Loucy (cell line): ENCODE measurements around the gene SLC6A12.
A peak's percentile ranks its signal among the peaks of the same experiment; 100 is the strongest.

Source experiments
- H2AFZ ChIP-seq: fragments of 200-600 bp; sonication (generic); 2 replicates; pipeline ENCODE4 v1.6.0; 2016; ENCODE audit warnings: antibody characterized with exemption, mild to moderate bottlenecking, low read length, moderate library complexity
- H3F3A ChIP-seq: fragments of 200-600 bp; 2 replicates; pipeline ENCODE4 v1.6.0; 2016; ENCODE audit warnings: antibody characterized with exemption, low read depth, mild to moderate bottlenecking
- H3K27me3 ChIP-seq: fragments of 200-600 bp; sonication (generic); 2 replicates; pipeline ENCODE4 v1.6.1; 2014; ENCODE audit warnings: low read length, mild to moderate bottlenecking; ENCODE audit not compliant: insufficient read depth, poor library complexity, severe bottlenecking
- H3K36me3 ChIP-seq: fragments of 200-600 bp; sonication (generic); 2 replicates; pipeline ENCODE4 v1.6.1; 2016; ENCODE audit warnings: low read length; ENCODE audit not compliant: insufficient read depth
- H3K4me1 ChIP-seq: fragments of 200-600 bp; sonication (generic); 2 replicates; pipeline ENCODE4 v1.5.1; 2014; ENCODE audit warnings: low read length, mild to moderate bottlenecking; ENCODE audit not compliant: insufficient read depth, poor library complexity, severe bottlenecking
- H3K4me2 ChIP-seq: fragments of 200-600 bp; sonication (generic); 2 replicates; pipeline ENCODE4 v1.6.0; 2014; ENCODE audit warnings: antibody characterized with exemption, low read length, low read depth, mild to moderate bottlenecking; ENCODE audit not compliant: poor library complexity, severe bottlenecking
- H3K4me3 ChIP-seq: fragments of 200-600 bp; sonication (generic); 2 replicates; pipeline ENCODE4 v1.5.1; 2014; ENCODE audit warnings: low read length, mild to moderate bottlenecking, mixed read lengths; ENCODE audit not compliant: poor library complexity, severe bottlenecking
- H3K79me2 ChIP-seq: fragments of 200-600 bp; sonication (generic); 2 replicates; pipeline ENCODE4 v1.6.1; 2014; ENCODE audit warnings: low read length; ENCODE audit not compliant: insufficient read depth
- H3K9ac ChIP-seq: fragments of 200-600 bp; sonication (generic); 2 replicates; pipeline ENCODE4 v1.6.0; 2014; ENCODE audit warnings: mild to moderate bottlenecking, low read depth, low read length, moderate library complexity; ENCODE audit not compliant: poor library complexity, severe bottlenecking
- H3K9me2 ChIP-seq: fragments of 200-600 bp; sonication (generic); replicated peaks from 2 replicates; pipeline ENCODE4 v1.6.1; 2016; ENCODE audit warnings: low read depth, low read length, mixed read lengths
- H3K9me3 ChIP-seq: fragments of 200-600 bp; sonication (generic); 2 replicates; pipeline ENCODE4 v1.6.1; 2014; ENCODE audit warnings: mild to moderate bottlenecking, antibody characterized with exemption, low read length, low read depth; ENCODE audit not compliant: insufficient read depth
- H4K20me1 ChIP-seq: fragments of 200-600 bp; sonication (generic); 2 replicates; pipeline ENCODE4 v1.6.0; 2014; ENCODE audit warnings: antibody characterized with exemption, low read length, mild to moderate bottlenecking; ENCODE audit not compliant: insufficient read depth, poor library complexity, severe bottlenecking
- EZH2phosphoT487 ChIP-seq: fragments of 200-600 bp; IDR thresholded peaks from 2 replicates; pipeline ENCODE4 v1.6.1; 2018; ENCODE audit warnings: antibody characterized with exemption, mild to moderate bottlenecking, moderate library complexity, borderline replicate concordance
- TF ChIP-seq, protein P1 (sequence below): fragments of 200-600 bp; sonication (generic); conservative IDR thresholded peaks from 2 replicates; pipeline ENCODE4 v1.5.1; 2014; ENCODE audit warnings: mild to moderate bottlenecking, antibody characterized with exemption, low read length

SLC6A12 gene

DNA sequence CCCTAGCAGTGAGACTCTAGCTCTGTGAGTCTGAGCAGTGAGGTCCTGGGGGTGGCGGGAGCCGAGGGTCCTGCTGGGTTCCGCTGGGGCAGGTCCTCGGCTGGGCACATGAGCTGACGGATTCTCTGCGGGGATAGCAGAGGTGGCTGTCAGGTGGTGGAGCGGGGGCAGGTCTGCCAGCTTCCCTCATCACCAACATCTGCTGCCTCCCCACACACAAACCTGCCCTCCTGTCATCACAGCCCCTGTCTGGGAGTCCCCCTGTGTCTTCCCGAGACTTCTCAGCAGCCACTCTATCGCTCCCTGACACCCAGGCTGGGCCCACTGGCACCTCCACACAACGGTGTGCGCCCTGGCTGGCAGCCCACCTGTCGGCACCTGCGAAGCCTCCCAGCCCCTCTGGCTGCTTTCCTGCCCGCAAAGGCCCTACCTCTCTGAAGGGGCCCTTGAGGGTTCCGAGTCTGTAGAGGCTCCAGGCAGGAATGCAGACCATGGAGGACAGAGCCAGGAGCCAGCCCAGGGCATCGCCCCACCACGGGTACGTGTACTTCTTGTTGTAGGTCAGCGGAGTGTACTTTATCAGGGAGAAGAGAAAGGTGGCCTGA lies 7.1 kb upstream of the SLC6A12 start:
- Histone ChIP-seq H3K36me3 (no peaks in the 10 kb centered on the region), H4K20me1 (no peaks in the 10 kb centered on the region), H3K27me3 (no peaks in the 10 kb centered on the region), H3K79me2 (no peaks in the 10 kb centered on the region), H3K4me1 (peaks cover 53% of the 10 kb centered on the region), H2AFZ (no peak overlapping the region), H3F3A (no peaks in the 10 kb centered on the region), H3K4me3 (no peak overlapping the region), H3K9me2 (no peaks in the 10 kb centered on the region), H3K9ac (peak overlapping the region; percentile 53), H3K4me2 (no peak overlapping the region), H3K9me3 (no peaks in the 10 kb centered on the region)
- no peak for TF ChIP-seq EZH2phosphoT487
- TF ChIP-seq, protein P1, sequence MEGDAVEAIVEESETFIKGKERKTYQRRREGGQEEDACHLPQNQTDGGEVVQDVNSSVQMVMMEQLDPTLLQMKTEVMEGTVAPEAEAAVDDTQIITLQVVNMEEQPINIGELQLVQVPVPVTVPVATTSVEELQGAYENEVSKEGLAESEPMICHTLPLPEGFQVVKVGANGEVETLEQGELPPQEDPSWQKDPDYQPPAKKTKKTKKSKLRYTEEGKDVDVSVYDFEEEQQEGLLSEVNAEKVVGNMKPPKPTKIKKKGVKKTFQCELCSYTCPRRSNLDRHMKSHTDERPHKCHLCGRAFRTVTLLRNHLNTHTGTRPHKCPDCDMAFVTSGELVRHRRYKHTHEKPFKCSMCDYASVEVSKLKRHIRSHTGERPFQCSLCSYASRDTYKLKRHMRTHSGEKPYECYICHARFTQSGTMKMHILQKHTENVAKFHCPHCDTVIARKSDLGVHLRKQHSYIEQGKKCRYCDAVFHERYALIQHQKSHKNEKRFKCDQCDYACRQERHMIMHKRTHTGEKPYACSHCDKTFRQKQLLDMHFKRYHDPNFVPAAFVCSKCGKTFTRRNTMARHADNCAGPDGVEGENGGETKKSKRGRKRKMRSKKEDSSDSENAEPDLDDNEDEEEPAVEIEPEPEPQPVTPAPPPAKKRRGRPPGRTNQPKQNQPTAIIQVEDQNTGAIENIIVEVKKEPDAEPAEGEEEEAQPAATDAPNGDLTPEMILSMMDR: no peak

DNA sequence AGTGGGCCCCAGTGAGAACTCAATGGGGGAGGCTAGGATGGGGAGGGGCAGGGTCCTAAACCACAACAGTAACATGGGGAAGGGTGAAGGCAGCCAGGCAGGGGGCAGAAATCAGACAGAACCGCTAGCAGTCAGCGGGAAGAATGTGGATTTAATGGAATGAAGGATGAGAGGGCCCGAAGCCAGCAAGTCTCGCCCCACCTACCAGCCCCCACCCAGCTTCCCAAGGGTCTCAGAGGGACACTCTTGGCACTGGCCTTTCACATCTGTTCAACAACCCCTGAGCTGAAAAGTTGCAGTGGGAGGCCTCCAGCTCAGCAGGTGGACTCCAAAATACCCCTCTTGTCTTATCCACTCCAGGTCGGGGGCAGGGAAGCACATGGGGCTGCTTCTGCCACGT lies 6.5 kb upstream of the SLC6A12 start:
- no peaks in the 10 kb centered on the region for H3K79me2 ChIP-seq
- no peaks in the 10 kb centered on the region for H4K20me1 ChIP-seq
- peak overlapping the region; percentile 53 for H3K9ac ChIP-seq
- peak overlapping the region; percentile 53 for H2AFZ ChIP-seq
- no peaks in the 10 kb centered on the region for H3K9me3 ChIP-seq
- TF ChIP-seq, protein P1: no peak
- TF ChIP-seq EZH2phosphoT487: no peak
- peaks cover 56% of the 10 kb centered on the region for H3K4me1 ChIP-seq
- H3K27me3 ChIP-seq: no peaks in the 10 kb centered on the region
- no peaks in the 10 kb centered on the region for H3K9me2 ChIP-seq
- peak overlapping the region; percentile 40 for H3K4me3 ChIP-seq
- no peaks in the 10 kb centered on the region for H3K36me3 ChIP-seq
- no peaks in the 10 kb centered on the region for H3F3A ChIP-seq
- H3K4me2 ChIP-seq: peak overlapping the region; percentile 57

DNA sequence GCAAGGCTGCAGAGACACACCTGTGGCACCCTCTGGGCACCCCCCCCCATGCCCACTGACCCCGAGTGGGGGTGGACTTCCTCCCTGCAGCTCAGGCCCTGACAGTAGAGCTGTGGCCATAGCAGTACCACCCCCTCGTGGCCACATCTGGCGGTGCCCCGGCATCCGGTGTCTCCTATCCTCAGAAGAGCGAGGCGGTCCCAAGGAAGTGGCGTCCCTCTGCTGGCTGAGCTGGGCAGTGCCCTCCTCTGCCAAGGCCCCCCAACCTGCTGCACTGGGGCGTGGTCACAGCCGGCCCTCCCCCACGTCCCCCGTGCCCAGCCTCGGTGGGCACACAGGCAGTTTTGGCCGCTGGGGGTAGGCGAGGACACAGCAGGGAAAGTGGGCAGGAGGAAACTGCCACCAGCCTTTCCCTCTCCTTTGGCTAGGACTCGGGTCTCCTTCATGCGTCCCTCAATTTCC lies 6.0 kb upstream of the SLC6A12 start:
- peak overlapping the region; percentile 40 for H3K4me3 ChIP-seq
- H3K9ac ChIP-seq: peak overlapping the region; percentile 53
- no peaks in the 10 kb centered on the region for H3F3A ChIP-seq
- H4K20me1 ChIP-seq: no peaks in the 10 kb centered on the region
- H3K4me1 ChIP-seq: peaks cover 62% of the 10 kb centered on the region
- no peaks in the 10 kb centered on the region for H3K79me2 ChIP-seq
- H3K4me2 ChIP-seq: peak overlapping the region; percentile 57
- H3K27me3 ChIP-seq: no peaks in the 10 kb centered on the region
- no peaks in the 10 kb centered on the region for H3K9me3 ChIP-seq
- no peak for TF ChIP-seq EZH2phosphoT487
- TF ChIP-seq, protein P1: peak; percentile 100
- H3K9me2 ChIP-seq: no peaks in the 10 kb centered on the region
- H3K36me3 ChIP-seq: no peaks in the 10 kb centered on the region
- H2AFZ ChIP-seq: peak overlapping the region; percentile 53
